Stimulated activated effector memory CD8-positive, alpha-beta T cell treated with anti-CD3 and anti-CD28 coated beads, Interleukin-12 subunit alpha, Interleukin-12 subunit beta, amount 100 ng/mL, for 72 hours (primary cell): ENCODE results near the gene DFFB.

Experiments used
- ATAC-seq: fragments of 150-1000 bp; cut with Tn5 transposase; 2 replicates; pipeline ENCODE4 v1.10.0; 2021
- DNase-seq, 2 donors: peaks; one replicate each; pipeline ENCODE4 v3.0.0; 2021 to 2022; ENCODE audit warnings: low spot score in 2 of 2
- H3K27ac Mint-ChIP-seq: one replicate; pipeline ENCODE4 v1.8.0; 2022; ENCODE audit warnings: mild to moderate bottlenecking, mixed read lengths
- H3K36me3 Mint-ChIP-seq: one replicate; pipeline ENCODE4 v1.8.0; 2022; ENCODE audit warnings: mild to moderate bottlenecking, mixed read lengths
- H3K4me1 Mint-ChIP-seq: one replicate; pipeline ENCODE4 v1.8.0; 2022; ENCODE audit warnings: mixed read lengths
- H3K4me3 Mint-ChIP-seq: one replicate; pipeline ENCODE4 v1.8.0; 2022; ENCODE audit warnings: mild to moderate bottlenecking, mixed read lengths
- H3K9me3 Mint-ChIP-seq: one replicate; pipeline ENCODE4 v1.8.0; 2022; ENCODE audit warnings: mixed read lengths

DFFB gene

GRCh38 chr1:3850857-3851256 lies 6.4 kb upstream of the DFFB start:
- H3K36me3 Mint-ChIP-seq, result peaks cover 58% of the 10 kb centered on the region
- H3K27ac Mint-ChIP-seq, result no peak overlapping the region
- ATAC-seq, result no peak
- no peaks in the 10 kb centered on the region for H3K9me3 Mint-ChIP-seq
- H3K4me3 Mint-ChIP-seq, result no peak overlapping the region
- DNase-seq, result no peak
- H3K4me1 Mint-ChIP-seq, result peaks cover 7% of the 10 kb centered on the region

DNA sequence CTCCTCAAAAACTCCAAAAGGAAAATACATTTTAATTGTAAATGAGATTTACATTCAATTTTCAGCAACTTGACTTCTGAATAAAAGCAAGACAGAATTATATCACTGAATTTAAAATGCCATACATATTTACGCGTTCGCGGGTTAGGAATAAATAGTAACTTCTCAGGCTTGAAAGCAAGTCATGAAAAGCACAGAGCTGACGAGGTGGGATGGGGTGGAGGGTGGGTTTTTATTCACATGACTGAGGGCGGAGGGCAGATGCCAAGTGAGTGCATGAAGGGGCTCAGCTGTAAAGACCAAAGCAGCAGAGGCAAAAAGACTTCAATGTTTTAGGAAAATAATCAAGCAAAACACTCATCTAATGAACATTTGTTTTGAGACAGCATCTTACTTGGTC lies 6.0 kb upstream of the DFFB start:
- Mint-ChIP-seq H3K4me1 (peaks cover 7% of the 10 kb centered on the region), H3K9me3 (no peaks in the 10 kb centered on the region), H3K36me3 (peaks cover 55% of the 10 kb centered on the region), H3K4me3 (no peak overlapping the region), H3K27ac (no peak overlapping the region)
- ATAC-seq (no peak), DNase-seq (no peak)

DNA sequence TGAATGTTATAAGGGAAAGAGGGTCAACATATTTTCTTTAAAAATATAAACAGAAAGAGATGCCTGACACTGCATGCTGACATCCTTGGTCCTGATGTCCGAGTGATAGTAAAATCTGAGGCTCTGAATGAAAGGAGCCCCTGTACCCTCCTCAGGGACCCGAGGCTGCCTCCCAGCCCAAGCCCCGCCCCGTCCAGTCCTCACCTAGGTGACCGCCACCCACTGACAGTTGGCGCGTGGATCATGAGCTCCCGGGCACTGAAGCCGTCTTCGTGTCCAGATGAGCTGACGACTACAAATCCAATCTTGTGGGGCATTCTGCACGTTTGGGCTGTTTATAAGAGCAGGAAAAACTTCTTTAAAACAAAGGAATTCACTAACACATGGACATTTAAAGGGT lies 5.2 kb upstream of the DFFB start:
- Mint-ChIP-seq H3K4me1 (peaks cover 8% of the 10 kb centered on the region), H3K4me3 (no peak overlapping the region), H3K27ac (no peak overlapping the region), H3K9me3 (no peaks in the 10 kb centered on the region), H3K36me3 (peaks cover 49% of the 10 kb centered on the region)
- ATAC-seq, result no peak
- no peak for DNase-seq

DNA sequence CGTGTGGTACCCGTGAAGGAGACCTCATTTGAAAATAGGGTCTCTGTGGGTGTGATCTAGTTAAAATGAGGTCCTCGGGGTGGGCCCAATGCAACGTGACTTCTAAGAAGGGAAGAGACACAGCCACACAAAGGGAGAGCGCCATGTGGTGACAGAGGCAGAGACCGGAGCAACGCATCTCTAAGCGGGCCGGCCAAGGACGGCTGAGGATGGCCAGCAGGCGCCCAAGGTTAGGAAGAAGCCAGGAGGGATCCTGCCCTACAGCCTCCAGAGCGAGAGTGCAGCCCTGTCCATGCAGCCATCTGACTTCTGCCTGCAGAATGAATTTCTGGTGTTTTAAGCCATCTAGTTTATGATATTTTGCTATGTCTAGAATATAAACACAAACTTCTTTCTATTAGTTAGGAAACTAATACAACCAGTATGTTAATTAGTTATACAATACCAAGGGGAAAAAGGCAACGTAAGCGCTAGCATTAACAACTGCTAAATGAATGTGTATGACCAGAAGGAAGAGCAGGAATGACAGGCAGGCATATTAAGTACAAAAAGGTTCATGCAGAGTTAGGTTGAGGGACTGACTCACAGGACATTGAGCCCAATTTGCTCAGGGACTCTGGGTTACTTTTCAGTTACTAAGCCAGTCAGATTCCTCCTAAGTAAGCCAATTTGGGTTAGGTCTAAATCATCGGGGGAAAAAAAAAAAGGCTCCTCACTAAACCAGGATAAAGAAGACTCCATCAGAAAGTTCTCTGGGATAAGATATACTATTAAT lies 4.4 kb upstream of the DFFB start:
- no peak overlapping the region for H3K27ac Mint-ChIP-seq
- H3K36me3 Mint-ChIP-seq, result peaks cover 45% of the 10 kb centered on the region
- no peak overlapping the region for H3K4me3 Mint-ChIP-seq
- peaks cover 13% of the 10 kb centered on the region for H3K4me1 Mint-ChIP-seq
- ATAC-seq (no peak), DNase-seq (no peak)
- no peaks in the 10 kb centered on the region for H3K9me3 Mint-ChIP-seq

DNA sequence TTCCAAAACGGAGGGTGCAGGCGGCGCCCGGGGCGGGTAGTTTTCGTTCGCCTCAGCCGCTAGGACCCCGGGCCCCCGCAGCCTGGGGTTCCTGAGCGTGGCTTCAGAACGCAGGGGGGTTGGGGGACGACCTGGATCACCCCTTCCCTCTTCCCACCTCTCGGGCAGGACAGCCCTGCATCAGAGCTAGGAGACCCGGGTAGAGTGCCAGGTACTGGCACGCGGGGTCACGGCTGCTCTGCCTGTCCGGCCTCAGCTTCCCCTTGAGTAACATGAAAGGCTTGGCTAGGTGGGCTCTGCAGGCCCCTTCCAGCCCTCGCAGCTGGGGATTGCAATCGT lies 484 bp downstream of the DFFB start:
- H3K4me1 Mint-ChIP-seq, result peaks cover 26% of the 10 kb centered on the region
- H3K27ac Mint-ChIP-seq, result peak overlapping the region; percentile 94
- no peaks in the 10 kb centered on the region for H3K9me3 Mint-ChIP-seq
- DNase-seq (no peak), ATAC-seq (no peak)
- peaks cover 6% of the 10 kb centered on the region for H3K36me3 Mint-ChIP-seq
- H3K4me3 Mint-ChIP-seq, result peak overlapping the region; percentile 95

- H3K4me3 Mint-ChIP-seq, result peak overlapping the region; percentile 95
- no peak overlapping the region for H3K27ac Mint-ChIP-seq
- DNase-seq (no peak), ATAC-seq (no peak)
- H3K9me3 Mint-ChIP-seq, result no peaks in the 10 kb centered on the region
- H3K36me3 Mint-ChIP-seq, result peaks cover 6% of the 10 kb centered on the region
- H3K4me1 Mint-ChIP-seq, result peaks cover 26% of the 10 kb centered on the region
Measured at GRCh38 chr1:3858231-3858981, 1.1 kb downstream of the DFFB start.

DNA sequence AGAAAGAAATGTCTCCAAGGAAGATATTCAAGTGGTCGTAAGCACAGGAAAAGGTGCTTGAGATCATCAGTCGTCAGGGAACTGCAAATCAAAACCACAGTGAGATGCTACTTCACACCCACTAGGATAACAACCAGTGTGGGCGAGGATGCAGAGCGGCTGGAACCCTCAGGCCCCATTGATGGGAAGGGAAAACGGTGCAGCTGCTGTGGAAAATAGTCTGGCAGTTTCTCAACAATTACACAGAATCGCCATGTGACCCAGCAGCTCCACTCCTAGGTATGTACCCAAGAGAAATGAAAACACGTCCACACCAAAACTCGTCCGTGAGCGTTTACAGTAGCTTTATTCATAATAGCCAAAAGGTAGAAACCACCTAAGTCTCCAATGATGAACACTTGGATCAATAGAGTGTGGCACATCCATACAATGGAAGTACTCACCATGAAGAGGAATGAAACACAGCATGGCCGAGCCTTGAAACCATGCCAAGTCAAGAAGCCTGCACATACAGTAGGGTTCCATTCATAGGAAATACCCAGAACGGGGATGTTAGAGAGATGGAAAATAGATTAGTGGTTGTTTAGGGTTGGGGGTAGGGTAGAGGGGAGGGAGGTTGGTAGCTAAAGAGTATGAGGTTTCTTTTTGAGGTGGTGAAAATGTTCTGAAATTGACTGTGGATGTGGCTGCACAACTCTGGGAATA lies 6.1 kb downstream of the DFFB start:
- no peaks in the 10 kb centered on the region for H3K9me3 Mint-ChIP-seq
- H3K4me1 Mint-ChIP-seq, result peaks cover 9% of the 10 kb centered on the region
- DNase-seq (no peak), ATAC-seq (no peak)
- H3K36me3 Mint-ChIP-seq, result peaks cover 11% of the 10 kb centered on the region
- no peak overlapping the region for H3K27ac Mint-ChIP-seq
- H3K4me3 Mint-ChIP-seq, result no peak overlapping the region

DNA sequence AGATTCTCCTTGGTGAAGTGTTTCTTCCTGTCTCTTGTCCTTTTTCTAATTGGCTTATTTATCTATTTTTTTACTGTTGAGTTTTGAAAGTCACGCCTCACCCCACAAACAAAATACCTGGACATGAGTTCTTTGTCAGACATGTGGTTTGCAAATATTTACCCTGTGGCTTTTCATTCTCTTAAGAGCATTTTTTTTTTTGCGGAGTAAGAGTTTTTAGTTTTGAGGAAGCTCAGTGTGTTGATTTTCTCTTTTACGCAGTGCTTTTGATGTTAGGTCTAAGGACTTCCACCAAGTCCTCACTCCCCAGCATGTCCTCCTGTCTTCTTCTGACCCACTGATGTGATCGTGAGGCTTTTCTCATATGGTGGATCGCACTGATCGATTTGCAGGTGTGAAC lies 7.6 kb downstream of the DFFB start:
- DNase-seq, result no peak
- no peak overlapping the region for H3K4me3 Mint-ChIP-seq
- H3K36me3 Mint-ChIP-seq, result peaks cover 19% of the 10 kb centered on the region
- peaks cover 5% of the 10 kb centered on the region for H3K4me1 Mint-ChIP-seq
- H3K27ac Mint-ChIP-seq, result no peak overlapping the region
- ATAC-seq, result no peak
- no peaks in the 10 kb centered on the region for H3K9me3 Mint-ChIP-seq

DNA sequence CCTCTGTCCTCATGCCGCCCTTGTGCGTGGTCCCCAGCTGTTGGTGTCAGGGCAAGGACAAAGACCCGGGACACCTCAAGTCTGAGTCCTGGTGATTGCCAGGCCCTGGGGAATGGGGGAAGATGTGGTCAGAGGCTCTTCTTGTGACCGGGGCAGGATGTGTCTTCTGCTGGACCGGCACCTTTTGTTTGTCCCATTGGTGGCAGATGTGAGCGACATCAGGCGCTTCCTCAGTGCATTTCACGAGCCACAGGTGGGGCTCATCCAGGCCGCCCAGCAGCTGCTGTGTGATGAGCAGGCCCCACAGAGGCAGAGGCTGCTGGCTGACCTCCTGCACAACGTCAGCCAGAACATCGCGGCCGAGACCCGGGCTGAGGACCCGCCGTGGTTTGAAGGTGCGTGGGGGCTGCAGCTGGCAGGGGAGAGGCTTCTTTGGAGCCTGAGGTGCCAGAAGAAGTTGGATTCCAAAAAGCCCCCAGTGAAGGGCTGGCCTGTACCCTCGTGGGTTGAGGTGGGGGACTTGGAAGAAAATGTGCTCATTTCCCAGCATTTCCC lies 8.4 kb downstream of the DFFB start:
- DNase-seq (no peak), ATAC-seq (no peak)
- H3K27ac Mint-ChIP-seq, result no peak overlapping the region
- peaks cover 19% of the 10 kb centered on the region for H3K36me3 Mint-ChIP-seq
- no peaks in the 10 kb centered on the region for H3K9me3 Mint-ChIP-seq
- no peak overlapping the region for H3K4me3 Mint-ChIP-seq
- H3K4me1 Mint-ChIP-seq, result peaks cover 5% of the 10 kb centered on the region

DNA sequence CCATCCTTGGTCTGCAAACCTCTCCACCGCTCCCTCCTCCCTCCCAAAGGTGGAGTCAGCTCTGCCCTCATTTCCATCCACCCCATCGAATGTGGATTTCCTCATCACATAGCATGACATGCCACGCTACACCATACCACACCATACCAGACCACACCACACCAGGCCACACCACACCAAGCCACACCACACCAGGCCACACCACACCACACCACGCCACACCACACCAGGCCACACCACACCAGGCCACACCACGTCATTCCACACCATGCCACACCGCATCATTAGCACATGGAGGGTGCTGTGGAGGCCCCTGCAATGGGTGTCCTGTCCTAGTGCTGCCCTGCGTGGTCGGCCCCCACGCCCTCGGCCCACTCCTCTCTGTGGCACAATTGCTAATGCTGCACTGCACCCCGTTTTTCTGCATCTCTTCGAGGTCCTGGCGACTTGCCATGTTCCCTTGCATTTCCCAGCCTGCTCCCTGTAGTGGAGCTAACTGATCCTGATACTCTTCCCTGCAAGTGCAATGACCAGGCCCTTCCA lies 11.3 kb downstream of the DFFB start:
- H3K9me3 Mint-ChIP-seq, result no peaks in the 10 kb centered on the region
- no peak overlapping the region for H3K4me3 Mint-ChIP-seq
- H3K27ac Mint-ChIP-seq, result peak overlapping the region; percentile 74
- ATAC-seq, result peak; percentile 43
- H3K36me3 Mint-ChIP-seq, result peaks cover 30% of the 10 kb centered on the region
- no peak for DNase-seq
- peaks cover 5% of the 10 kb centered on the region for H3K4me1 Mint-ChIP-seq

- no peak for DNase-seq
- peaks cover 5% of the 10 kb centered on the region for H3K4me1 Mint-ChIP-seq
Measured at GRCh38 chr1:3869751-3870301, 12.6 kb downstream of the DFFB start.

DNA sequence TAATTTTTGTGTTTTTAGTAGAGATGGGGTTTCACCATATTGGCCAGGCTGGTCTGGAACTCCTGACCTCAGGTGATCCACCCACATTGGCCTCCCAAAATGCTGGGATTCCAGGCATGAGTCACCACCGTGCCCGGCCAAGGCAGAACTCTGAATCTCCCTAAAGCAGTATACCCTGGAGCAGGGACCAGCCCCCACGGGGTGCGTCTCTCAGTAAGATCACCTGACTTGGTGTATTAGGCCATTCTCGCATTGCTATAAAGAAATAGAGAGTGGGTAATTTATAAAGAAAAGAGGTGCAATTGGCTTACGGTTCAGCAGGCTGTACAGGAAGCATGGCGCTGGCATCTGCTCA lies 14.2 kb downstream of the DFFB start:
- H3K36me3 Mint-ChIP-seq, result peaks cover 40% of the 10 kb centered on the region
- DNase-seq (no peak), ATAC-seq (no peak)
- peaks cover 5% of the 10 kb centered on the region for H3K4me1 Mint-ChIP-seq
- no peak overlapping the region for H3K27ac Mint-ChIP-seq
- H3K4me3 Mint-ChIP-seq, result no peak overlapping the region
- H3K9me3 Mint-ChIP-seq, result no peaks in the 10 kb centered on the region

More at GRCh38 chr1:3869751-3870301, 12.6 kb downstream of the DFFB start:
- Mint-ChIP-seq H3K9me3 (no peaks in the 10 kb centered on the region), H3K4me3 (no peak overlapping the region), H3K36me3 (peaks cover 33% of the 10 kb centered on the region), H3K27ac (no peak overlapping the region)
- no peak for ATAC-seq

GRCh38 chr1:3872546-3872945 lies 15.3 kb downstream of the DFFB start:
- Mint-ChIP-seq H3K4me1 (peaks cover 5% of the 10 kb centered on the region), H3K4me3 (no peak overlapping the region), H3K27ac (no peak overlapping the region), H3K9me3 (no peaks in the 10 kb centered on the region), H3K36me3 (peaks cover 32% of the 10 kb centered on the region)
- no peak for DNase-seq
- ATAC-seq, result no peak

DNA sequence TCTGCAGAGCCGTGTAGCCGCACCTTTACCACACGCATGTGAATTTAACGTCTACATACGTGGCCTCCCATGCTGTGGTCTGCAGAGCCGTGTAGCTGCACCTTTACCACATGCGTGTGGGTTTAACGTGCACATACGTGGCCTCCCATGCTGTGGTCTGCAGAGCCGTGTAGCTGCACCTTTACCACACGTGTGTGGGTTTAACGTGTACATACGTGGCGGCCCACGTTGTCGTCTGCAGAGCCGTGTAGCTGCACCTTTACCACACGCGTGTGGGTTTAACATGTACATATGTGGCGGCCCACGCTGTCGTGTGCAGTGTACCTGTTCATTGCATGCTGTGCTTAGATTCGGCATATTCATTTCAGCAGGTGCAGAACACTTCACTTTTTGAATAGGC lies 17.5 kb downstream of the DFFB start:
- no peak for ATAC-seq
- peaks cover 35% of the 10 kb centered on the region for H3K36me3 Mint-ChIP-seq
- H3K27ac Mint-ChIP-seq, result no peak overlapping the region
- no peak overlapping the region for H3K4me3 Mint-ChIP-seq
- no peaks in the 10 kb centered on the region for H3K9me3 Mint-ChIP-seq
- no peak for DNase-seq
- no peaks in the 10 kb centered on the region for H3K4me1 Mint-ChIP-seq

DNA sequence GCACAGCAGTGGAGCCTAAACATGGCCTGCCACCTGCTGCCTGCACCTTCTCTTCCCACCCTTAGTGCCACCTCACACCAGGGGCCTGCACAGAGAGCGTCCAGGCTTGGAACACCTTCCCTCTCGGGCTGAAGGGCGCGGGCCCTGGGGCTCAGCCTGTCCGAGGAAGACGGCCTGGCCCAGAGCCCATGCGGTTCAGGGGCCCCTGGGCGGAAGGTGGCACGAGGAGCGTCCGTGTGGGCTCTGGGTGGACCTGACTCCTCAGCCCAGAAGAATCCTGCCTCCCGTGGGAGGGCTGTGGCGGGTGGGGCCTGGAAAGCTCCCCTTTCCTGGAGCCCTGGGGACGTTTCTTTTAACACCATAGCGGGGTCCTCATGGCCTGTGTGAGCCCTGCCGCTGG lies 19.4 kb downstream of the DFFB start:
- peak overlapping the region; percentile 37 for H3K27ac Mint-ChIP-seq
- H3K9me3 Mint-ChIP-seq, result no peaks in the 10 kb centered on the region
- peaks cover 6% of the 10 kb centered on the region for H3K4me1 Mint-ChIP-seq
- DNase-seq (no peak), ATAC-seq (no peak)
- H3K36me3 Mint-ChIP-seq, result peaks cover 30% of the 10 kb centered on the region
- H3K4me3 Mint-ChIP-seq, result no peak overlapping the region
